Measurements from ENCODE around the gene TTYH3.

Gene TTYH3

DNA sequence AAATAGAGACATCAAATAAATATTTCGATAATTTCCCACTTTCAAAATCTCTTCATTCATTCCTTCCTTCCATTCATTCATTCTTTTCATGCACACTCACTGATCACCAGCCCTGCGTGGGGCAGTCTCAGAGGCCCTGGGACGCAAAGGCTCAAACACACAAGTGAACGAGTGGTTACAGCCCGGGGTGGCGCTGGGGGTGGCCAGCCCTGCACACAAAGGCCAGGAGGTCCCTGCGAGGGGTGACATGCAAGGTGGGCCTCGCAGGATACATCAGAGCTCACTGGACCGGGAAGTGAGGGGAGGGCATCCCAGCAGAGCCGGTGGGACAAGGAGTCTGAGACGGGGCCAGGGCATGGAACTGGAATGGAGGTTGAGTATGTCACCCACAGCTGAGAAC lies 29.9 kb upstream of the TTYH3 start:
- no peaks in the 10 kb centered on the region for H3K79me2 ChIP-seq (ENCODE audit: insufficient read depth, low read depth)
- TF ChIP-seq CTCF (conservative IDR thresholded peaks at IDR 0.05; ENCODE audit: low read depth, low read length), result no peak
- no peak overlapping the region for H3K4me3 ChIP-seq (IDR thresholded peaks at IDR 0.05; ENCODE audit: insufficient read depth, low read depth, low read length)
- no peaks in the 10 kb centered on the region for H4K20me1 ChIP-seq (ENCODE audit: insufficient read depth)
- no peaks in the 10 kb centered on the region for H3K4me1 ChIP-seq (ENCODE audit: low read depth, poor library complexity, severe bottlenecking)
- H2AFZ ChIP-seq (ENCODE audit: low read depth), result no peak overlapping the region
- H3K27me3 ChIP-seq (ENCODE audit: insufficient read depth, low read depth), result no peaks in the 10 kb centered on the region
- no peak overlapping the region for H3K4me2 ChIP-seq
- H3K9ac ChIP-seq, result no peak overlapping the region
- no peak overlapping the region for H3K27ac ChIP-seq
- H3K36me3 ChIP-seq (ENCODE audit: insufficient read depth), result peaks cover 3% of the 10 kb centered on the region; the same call in 1 of the 2 replicates

- no peak overlapping the region for H3K4me3 ChIP-seq (IDR thresholded peaks at IDR 0.05; ENCODE audit: insufficient read depth, low read depth, low read length)
- no peaks in the 10 kb centered on the region for H3K27me3 ChIP-seq (ENCODE audit: insufficient read depth, low read depth)
- H3K27ac ChIP-seq, result no peak overlapping the region
- no peak overlapping the region for H3K9ac ChIP-seq
- H2AFZ ChIP-seq (ENCODE audit: low read depth), result no peak overlapping the region
- no peak overlapping the region for H3K4me2 ChIP-seq
- H3K36me3 ChIP-seq (ENCODE audit: insufficient read depth), result peaks cover 3% of the 10 kb centered on the region; the same call in 1 of the 2 replicates
- no peaks in the 10 kb centered on the region for H4K20me1 ChIP-seq (ENCODE audit: insufficient read depth)
- H3K4me1 ChIP-seq (ENCODE audit: low read depth, poor library complexity, severe bottlenecking), result no peaks in the 10 kb centered on the region
- TF ChIP-seq CTCF (conservative IDR thresholded peaks at IDR 0.05; ENCODE audit: low read depth, low read length), result no peak
- H3K79me2 ChIP-seq (ENCODE audit: insufficient read depth, low read depth), result no peaks in the 10 kb centered on the region
Observed at GRCh38 chr7:2602406-2603043, 29.3 kb upstream of the TTYH3 start.

DNA sequence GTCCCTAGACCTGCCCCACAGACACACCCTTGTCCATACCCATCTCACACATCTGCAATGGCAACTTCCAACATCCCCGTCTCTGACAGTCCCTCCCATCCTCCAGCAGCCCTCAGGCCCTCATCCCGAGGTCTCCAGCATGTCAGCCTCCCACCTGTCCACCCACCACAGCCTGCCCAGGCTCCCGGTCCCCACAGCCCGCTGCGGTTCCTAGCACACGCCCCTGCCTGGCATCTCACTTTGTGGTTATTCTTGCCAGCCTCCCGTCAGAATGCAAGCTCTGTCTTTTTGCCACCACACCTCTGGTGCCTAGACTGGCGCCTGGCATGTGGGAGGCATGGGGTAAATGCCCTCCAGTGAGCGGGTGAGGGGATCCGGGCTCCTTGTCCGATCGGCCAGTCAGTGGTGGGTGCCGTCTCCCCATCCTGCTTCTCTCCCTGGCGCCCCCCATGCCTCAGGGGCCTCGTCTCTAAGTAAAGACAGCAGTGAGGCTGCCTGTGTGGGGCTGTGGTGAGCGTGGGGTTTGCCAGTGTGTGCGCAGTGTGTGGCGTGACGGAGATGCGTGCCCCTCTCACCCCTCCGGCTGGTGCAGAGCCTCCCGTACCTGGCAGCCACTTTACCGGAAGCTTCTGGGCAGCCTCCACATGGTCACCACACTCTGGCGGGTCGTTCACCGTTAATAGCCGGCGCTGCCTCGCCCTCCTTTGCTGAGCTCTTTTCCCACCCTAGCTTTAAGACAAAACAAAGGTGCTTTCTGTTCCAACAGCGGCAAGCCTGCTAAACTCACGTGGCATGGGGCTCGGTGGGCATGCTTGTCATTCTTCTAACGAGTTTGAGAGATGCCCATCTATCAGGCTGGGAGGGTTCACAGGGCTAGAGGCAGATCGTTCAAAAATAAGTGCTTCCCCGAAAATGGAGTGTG lies 28.5 kb upstream of the TTYH3 start:
- no peak overlapping the region for H3K27ac ChIP-seq
- H3K4me3 ChIP-seq (IDR thresholded peaks at IDR 0.05; ENCODE audit: insufficient read depth, low read depth, low read length), result no peak overlapping the region
- no peak overlapping the region for H2AFZ ChIP-seq (ENCODE audit: low read depth)
- no peak overlapping the region for H3K4me2 ChIP-seq
- no peak for TF ChIP-seq CTCF (conservative IDR thresholded peaks at IDR 0.05; ENCODE audit: low read depth, low read length)
- no peaks in the 10 kb centered on the region for H3K79me2 ChIP-seq (ENCODE audit: insufficient read depth, low read depth)
- no peaks in the 10 kb centered on the region for H4K20me1 ChIP-seq (ENCODE audit: insufficient read depth)
- no peaks in the 10 kb centered on the region for H3K36me3 ChIP-seq (ENCODE audit: insufficient read depth)
- H3K4me1 ChIP-seq (ENCODE audit: low read depth, poor library complexity, severe bottlenecking), result no peaks in the 10 kb centered on the region
- no peaks in the 10 kb centered on the region for H3K27me3 ChIP-seq (ENCODE audit: insufficient read depth, low read depth)
- H3K9ac ChIP-seq, result no peak overlapping the region

DNA sequence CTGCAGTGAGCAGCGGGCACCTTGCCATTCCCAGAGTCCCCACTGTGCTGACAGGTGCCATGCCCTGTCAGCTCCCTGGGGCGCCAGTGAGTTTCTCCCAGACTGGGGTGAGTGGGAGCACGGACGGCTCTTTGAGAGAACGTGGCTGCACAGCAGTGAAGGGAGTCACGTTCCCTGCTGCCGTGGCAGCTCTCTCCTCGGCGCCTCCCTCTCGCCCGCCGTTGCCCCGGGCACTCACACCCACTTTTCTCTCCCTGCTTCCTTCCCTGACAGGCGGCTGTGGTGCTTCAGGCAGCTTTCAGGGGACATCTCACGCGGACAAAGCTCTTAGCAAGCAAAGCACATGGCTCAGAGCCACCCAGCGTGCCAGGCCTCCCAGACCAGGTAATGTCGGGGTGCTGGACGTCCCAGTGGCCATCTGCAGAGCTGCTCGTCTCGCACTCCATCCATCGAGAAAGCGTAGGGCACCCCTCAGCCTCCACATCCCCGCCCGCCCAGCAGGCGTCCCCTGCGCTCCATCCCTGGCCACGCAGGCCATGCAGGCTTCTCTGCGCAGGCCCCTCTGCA lies 27.1 kb upstream of the TTYH3 start:
- no peaks in the 10 kb centered on the region for H3K27me3 ChIP-seq (ENCODE audit: insufficient read depth, low read depth)
- H3K79me2 ChIP-seq (ENCODE audit: insufficient read depth, low read depth), result no peaks in the 10 kb centered on the region
- H3K9ac ChIP-seq, result no peak overlapping the region
- H3K4me2 ChIP-seq, result no peak overlapping the region
- no peaks in the 10 kb centered on the region for H4K20me1 ChIP-seq (ENCODE audit: insufficient read depth)
- H3K36me3 ChIP-seq (ENCODE audit: insufficient read depth), result no peaks in the 10 kb centered on the region
- no peak overlapping the region for H3K27ac ChIP-seq
- no peak overlapping the region for H3K4me3 ChIP-seq (IDR thresholded peaks at IDR 0.05; ENCODE audit: insufficient read depth, low read depth, low read length)
- no peaks in the 10 kb centered on the region for H3K4me1 ChIP-seq (ENCODE audit: low read depth, poor library complexity, severe bottlenecking)
- no peak for TF ChIP-seq CTCF (conservative IDR thresholded peaks at IDR 0.05; ENCODE audit: low read depth, low read length)
- no peak overlapping the region for H2AFZ ChIP-seq (ENCODE audit: low read depth)
